Brain microvascular endothelial cell (primary cell): Measurements from ENCODE around the gene CPNE6.

Source experiments
- DNase-seq: peaks from one replicate; pipeline ENCODE4 v3.0.0-alpha.2; 2020
- H3K27ac ChIP-seq: fragments of 250-450 bp; sonication (Bioruptor Pico); 2 replicates; pipeline ENCODE4 v1.5.1; 2020; ENCODE audit warnings: mild to moderate bottlenecking, moderate library complexity
- H3K27me3 ChIP-seq: fragments of 250-450 bp; sonication (Bioruptor Pico); replicated peaks from 2 replicates; pipeline ENCODE4 v1.5.1; 2020; ENCODE audit warnings: mild to moderate bottlenecking
- H3K36me3 ChIP-seq: fragments of 250-450 bp; sonication (Bioruptor Pico); replicated peaks from 2 replicates; pipeline ENCODE4 v1.5.1; 2020; ENCODE audit warnings: mild to moderate bottlenecking
- H3K4me3 ChIP-seq: 2 replicates; pipeline ENCODE4 v1.5.1; 2011; ENCODE audit warnings: low read depth, mild to moderate bottlenecking, control low read depth, low read length, moderate library complexity
- in situ Hi-C: cut with HindIII; loops from 2 replicates; pipeline ENCODE4 v1.10.0; 2017; ENCODE audit warnings: low sequenced_read_pairs, low pct_ligation_motif_present
- TF ChIP-seq, protein P1 (sequence below): IDR thresholded peaks from 2 replicates; pipeline ENCODE4 v1.5.1; 2011; ENCODE audit warnings: low read depth, mild to moderate bottlenecking, moderate library complexity, low read length, control low read depth, inconsistent platforms; ENCODE audit errors: missing control alignments

The CPNE6 gene

DNA sequence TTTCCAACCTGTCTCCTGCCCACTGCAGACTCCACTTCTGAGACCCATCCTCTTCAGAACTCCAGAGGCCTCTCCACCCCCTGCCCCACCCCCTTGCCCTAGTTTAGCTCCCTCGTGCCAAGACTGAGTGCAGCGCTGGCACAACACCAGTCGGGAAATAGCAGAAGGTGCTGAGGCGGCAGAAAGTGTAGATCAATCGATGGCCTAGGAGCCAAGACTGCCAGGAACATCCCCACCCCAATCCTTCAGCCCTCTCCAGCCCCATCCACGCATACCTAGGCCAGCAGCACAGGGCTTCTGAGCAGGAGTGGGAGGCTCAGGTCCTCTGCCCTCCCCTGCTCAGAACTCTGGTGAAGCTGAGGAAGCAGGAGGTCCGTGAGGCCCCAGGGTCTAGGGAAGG is 1.1 kb downstream of the CPNE6 start:
- H3K4me3 ChIP-seq, result no peak overlapping the region
- in situ Hi-C loops, result no loop called here
- H3K36me3 ChIP-seq, result no peaks in the 10 kb centered on the region
- no peak overlapping the region for H3K27ac ChIP-seq
- peaks cover 6% of the 10 kb centered on the region for H3K27me3 ChIP-seq
- DNase-seq, result no peak
- TF ChIP-seq, protein P1, sequence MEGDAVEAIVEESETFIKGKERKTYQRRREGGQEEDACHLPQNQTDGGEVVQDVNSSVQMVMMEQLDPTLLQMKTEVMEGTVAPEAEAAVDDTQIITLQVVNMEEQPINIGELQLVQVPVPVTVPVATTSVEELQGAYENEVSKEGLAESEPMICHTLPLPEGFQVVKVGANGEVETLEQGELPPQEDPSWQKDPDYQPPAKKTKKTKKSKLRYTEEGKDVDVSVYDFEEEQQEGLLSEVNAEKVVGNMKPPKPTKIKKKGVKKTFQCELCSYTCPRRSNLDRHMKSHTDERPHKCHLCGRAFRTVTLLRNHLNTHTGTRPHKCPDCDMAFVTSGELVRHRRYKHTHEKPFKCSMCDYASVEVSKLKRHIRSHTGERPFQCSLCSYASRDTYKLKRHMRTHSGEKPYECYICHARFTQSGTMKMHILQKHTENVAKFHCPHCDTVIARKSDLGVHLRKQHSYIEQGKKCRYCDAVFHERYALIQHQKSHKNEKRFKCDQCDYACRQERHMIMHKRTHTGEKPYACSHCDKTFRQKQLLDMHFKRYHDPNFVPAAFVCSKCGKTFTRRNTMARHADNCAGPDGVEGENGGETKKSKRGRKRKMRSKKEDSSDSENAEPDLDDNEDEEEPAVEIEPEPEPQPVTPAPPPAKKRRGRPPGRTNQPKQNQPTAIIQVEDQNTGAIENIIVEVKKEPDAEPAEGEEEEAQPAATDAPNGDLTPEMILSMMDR, result no peak

DNA sequence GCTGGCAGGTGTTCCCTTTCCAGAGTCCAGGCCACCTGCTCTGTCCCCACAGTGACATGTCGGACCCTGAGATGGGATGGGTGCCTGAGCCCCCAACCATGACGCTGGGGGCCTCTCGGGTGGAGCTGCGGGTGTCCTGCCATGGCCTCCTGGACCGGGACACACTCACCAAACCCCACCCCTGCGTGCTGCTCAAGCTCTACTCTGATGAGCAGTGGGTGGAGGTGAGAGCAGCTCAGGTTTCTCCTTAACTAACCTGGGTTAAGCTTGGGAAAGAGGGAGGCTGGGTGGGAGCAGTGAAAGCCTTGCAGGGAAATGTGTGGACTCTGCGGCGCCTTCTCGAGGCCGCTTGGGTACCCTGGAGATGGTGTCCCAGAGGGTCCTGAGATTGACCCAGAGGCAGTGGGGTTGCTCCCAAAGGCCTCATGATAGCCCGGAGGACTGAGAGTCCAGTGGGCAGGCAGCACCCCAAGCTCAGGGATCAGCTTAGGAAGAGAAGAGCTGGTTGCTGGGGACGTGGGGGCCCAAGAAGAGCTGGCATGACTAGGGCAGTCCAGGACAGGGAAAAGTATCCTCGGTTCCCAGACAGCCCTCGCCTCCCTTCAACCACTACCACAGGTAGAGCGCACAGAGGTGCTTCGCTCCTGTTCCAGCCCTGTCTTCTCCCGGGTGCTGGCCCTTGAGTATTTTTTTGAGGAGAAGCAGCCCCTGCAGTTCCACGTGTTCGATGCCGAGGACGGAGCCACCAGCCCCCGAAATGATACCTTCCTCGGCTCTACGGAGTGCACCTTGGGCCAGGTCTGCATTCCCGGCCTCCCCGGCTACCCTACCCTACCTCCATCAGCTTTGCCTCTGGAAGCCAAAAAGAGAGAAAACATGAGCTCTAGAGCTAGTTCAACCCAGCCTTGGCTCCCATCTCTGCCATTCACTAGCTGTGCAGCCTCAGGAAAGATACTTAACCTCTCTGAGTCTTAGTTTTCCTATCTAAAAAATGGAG is 1.8 kb downstream of the CPNE6 start:
- TF ChIP-seq, protein P1, result no peak
- no peak for DNase-seq
- Histone ChIP-seq H3K27ac (no peak overlapping the region), H3K27me3 (peaks cover 6% of the 10 kb centered on the region), H3K4me3 (no peak overlapping the region), H3K36me3 (no peaks in the 10 kb centered on the region)
- in situ Hi-C loops, result no loop called here

DNA sequence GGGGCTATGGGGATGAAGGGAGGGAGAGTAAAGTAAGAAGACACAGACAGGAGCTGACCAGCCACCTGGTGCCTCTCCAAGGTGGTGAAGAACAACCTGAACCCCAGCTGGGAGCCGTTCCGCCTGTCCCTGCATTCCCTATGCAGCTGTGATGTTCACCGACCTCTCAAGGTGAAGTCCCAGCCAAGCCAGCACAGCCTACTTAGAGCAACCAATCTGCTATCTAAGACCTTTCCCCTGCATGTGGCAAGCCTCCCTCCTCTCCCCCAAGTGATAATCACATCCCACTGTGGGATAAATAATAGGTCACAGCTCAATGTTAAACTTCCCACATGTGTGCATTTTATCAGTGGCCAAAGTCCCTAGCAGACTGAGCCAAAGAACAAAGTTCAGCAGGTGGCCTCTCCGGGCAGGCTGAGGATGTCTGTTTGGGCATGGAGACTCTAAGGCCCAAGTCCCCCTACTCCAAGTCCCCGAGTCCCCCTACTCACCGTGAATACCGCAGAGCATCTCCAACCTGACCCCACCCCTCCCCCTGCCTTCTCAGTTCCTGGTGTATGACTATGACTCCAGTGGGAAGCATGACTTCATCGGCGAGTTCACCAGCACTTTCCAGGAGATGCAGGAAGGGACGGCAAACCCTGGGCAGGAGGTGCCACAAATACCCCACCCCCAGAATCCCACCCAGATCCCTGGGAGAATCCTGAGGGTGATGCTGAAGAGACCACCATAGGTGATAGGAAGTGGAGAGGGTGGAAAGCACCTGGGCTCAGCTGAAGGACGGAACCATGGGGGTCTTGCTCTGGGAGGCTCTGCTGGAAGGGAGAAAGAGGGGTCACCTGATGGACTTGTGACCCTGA is 3.5 kb downstream of the CPNE6 start:
- TF ChIP-seq, protein P1, result no peak
- Histone ChIP-seq H3K36me3 (no peaks in the 10 kb centered on the region), H3K27ac (no peak overlapping the region), H3K4me3 (no peak overlapping the region), H3K27me3 (peaks cover 8% of the 10 kb centered on the region)
- in situ Hi-C loops, result no loop called here
- DNase-seq, result no peak

DNA sequence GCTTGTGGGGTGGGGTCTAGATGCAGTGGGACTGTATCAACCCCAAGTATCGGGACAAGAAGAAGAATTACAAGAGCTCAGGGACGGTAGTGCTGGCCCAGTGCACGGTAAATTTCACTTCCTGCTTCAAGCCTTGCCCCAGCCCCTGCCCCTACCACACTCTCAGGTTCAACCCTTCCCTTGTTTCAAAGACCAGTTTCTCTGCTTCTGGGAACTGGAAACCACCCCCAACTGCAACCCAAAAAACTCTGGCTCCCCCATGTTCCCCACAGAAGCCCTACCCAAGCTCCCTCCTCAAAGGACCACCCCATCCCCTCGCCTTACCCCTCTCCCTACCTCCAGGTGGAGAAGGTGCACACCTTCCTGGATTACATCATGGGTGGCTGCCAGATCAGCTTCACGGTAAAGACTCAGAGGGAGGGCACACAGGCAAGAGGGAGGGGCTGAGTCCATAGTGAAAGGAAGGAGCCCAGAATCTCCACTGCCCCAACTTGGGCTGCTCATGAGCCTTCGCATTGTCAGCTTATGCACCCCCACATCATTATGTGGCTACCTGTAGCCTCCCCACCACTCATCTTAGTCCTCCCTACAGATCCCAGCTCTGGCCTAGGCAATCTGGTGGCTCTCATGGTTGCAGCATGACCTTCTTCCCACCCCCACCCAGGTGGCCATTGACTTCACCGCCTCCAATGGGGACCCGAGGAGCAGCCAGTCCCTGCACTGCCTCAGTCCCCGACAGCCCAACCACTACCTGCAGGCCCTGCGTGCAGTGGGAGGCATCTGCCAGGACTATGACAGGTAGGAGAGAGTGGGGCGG is 4.3 kb downstream of the CPNE6 start:
- no peak overlapping the region for H3K27ac ChIP-seq
- peaks cover 12% of the 10 kb centered on the region for H3K27me3 ChIP-seq
- DNase-seq, result no peak
- no peaks in the 10 kb centered on the region for H3K36me3 ChIP-seq
- no peak overlapping the region for H3K4me3 ChIP-seq
- in situ Hi-C loops, result no loop called here
- TF ChIP-seq, protein P1, result no peak

DNA sequence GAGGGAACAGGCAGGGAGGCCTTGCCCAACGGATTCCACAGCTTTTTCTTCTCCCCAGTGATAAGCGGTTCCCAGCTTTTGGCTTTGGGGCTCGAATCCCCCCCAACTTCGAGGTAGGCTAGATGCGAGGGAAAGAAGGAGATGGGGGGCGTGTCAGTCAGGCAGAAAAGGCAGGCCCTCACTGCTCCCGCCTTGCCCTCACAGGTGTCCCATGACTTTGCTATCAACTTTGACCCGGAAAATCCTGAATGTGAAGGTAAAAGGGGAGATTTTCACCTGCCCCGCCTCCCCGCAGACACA is 4.9 kb downstream of the CPNE6 start:
- Histone ChIP-seq H3K36me3 (no peaks in the 10 kb centered on the region), H3K27me3 (peaks cover 14% of the 10 kb centered on the region), H3K27ac (no peak overlapping the region), H3K4me3 (no peak overlapping the region)
- in situ Hi-C loops, result no loop called here
- TF ChIP-seq, protein P1, result no peak
- no peak for DNase-seq
